GM23248 (cell line): Measurements from ENCODE around the gene DNPEP. TPM values are rescaled to one million over a fixed set of nuclear protein-coding genes. Genes with fewer than 3 reads are reported as not detected.
A peak's percentile ranks its signal among the peaks of the same experiment; 100 is the strongest.

Experiments used
- DNase-seq: peaks from one replicate; pipeline ENCODE4 v3.0.0-alpha.2; 2015
- H2AFZ ChIP-seq: fragments of 200-600 bp; sonication (generic); 2 replicates; pipeline ENCODE4 v1.6.1; 2016; ENCODE audit warnings: antibody characterized with exemption
- H3F3A ChIP-seq: fragments of 200-600 bp; sonication (generic); 2 replicates; pipeline ENCODE4 v1.6.1; 2016; ENCODE audit warnings: mild to moderate bottlenecking, antibody characterized with exemption, mixed run types; ENCODE audit not compliant: insufficient read depth
- H3K27ac ChIP-seq: fragments of 200-600 bp; sonication (generic); 2 replicates; pipeline ENCODE4 v1.5.1; 2016; ENCODE audit warnings: mild to moderate bottlenecking
- H3K27me3 ChIP-seq: fragments of 200-600 bp; sonication (generic); replicated peaks from 2 replicates; pipeline ENCODE4 v1.6.1; 2016; ENCODE audit warnings: mild to moderate bottlenecking; ENCODE audit not compliant: insufficient read depth
- H3K36me3 ChIP-seq: fragments of 200-600 bp; sonication (generic); 2 replicates; pipeline ENCODE4 v1.6.1; 2016; ENCODE audit warnings: low read depth, mild to moderate bottlenecking
- H3K4me1 ChIP-seq: fragments of 200-600 bp; sonication (generic); 2 replicates; pipeline ENCODE4 v1.6.1; 2016; ENCODE audit warnings: mild to moderate bottlenecking; ENCODE audit not compliant: insufficient read depth
- H3K4me2 ChIP-seq: fragments of 200-600 bp; sonication (generic); one replicate; pipeline ENCODE4 v1.6.1; 2016; ENCODE audit warnings: mild to moderate bottlenecking; ENCODE audit not compliant: unreplicated experiment
- H3K4me3 ChIP-seq: fragments of 200-600 bp; sonication (generic); 2 replicates; pipeline ENCODE4 v1.5.1; 2016; ENCODE audit warnings: mild to moderate bottlenecking
- H3K79me2 ChIP-seq: fragments of 200-600 bp; sonication (generic); 2 replicates; pipeline ENCODE4 v1.6.1; 2016; ENCODE audit warnings: mild to moderate bottlenecking; ENCODE audit not compliant: insufficient read depth
- H3K9ac ChIP-seq: fragments of 200-600 bp; sonication (generic); 2 replicates; pipeline ENCODE4 v1.6.1; 2016; ENCODE audit warnings: mild to moderate bottlenecking
- H3K9me2 ChIP-seq: fragments of 200-600 bp; sonication (generic); 2 replicates; pipeline ENCODE4 v1.6.1; 2016; ENCODE audit warnings: mixed run types, mild to moderate bottlenecking, moderate library complexity; ENCODE audit not compliant: insufficient read depth
- H3K9me3 ChIP-seq: fragments of 200-600 bp; sonication (generic); one replicate; pipeline ENCODE4 v1.6.1; 2017; ENCODE audit warnings: low read depth
- H4K20me1 ChIP-seq: fragments of 200-600 bp; sonication (generic); 2 replicates; pipeline ENCODE4 v1.6.0; 2016; ENCODE audit not compliant: insufficient read depth
- EZH2 ChIP-seq: fragments of 200-600 bp; sonication (generic); IDR thresholded peaks from 2 replicates; pipeline ENCODE4 v1.6.1; 2018; ENCODE audit warnings: antibody characterized with exemption, mild to moderate bottlenecking; ENCODE audit not compliant: insufficient read depth, poor library complexity, severe bottlenecking
- EZH2phosphoT487 ChIP-seq: fragments of 200-600 bp; sonication (generic); IDR thresholded peaks from 2 replicates; pipeline ENCODE4 v1.6.1; 2018; ENCODE audit warnings: antibody characterized with exemption, moderate library complexity, mild to moderate bottlenecking, low read depth; ENCODE audit not compliant: insufficient read depth
- WGBS, 2 experiments: methylation state at CpG; one replicate each; pipeline ENCODE4 v1.1.6; 2015 to 2017; ENCODE audit warnings: low lambda C conversion rate in 2 of 2, low coverage in 1 of 2; ENCODE audit errors: missing lambda C conversion rate in 2 of 2; 5-methylcytosine and 5-hydroxymethylcytosine counted together
- in situ Hi-C: fragments of 300-500 bp; cut with MboI; formaldehyde crosslinking; loops from 2 replicates; pipeline ENCODE4 v1.15.0; 2020
- polyA plus RNA-seq: library from polyadenylated mRNA; unstranded; fragments of >200 nt; fragmentation: Nextera tagmentation; extraction: Ambion mirVana; gene quantifications from 2 replicates; pipeline ENCODE4 v1.2.1, GENCODE V29; 2016
- total RNA-seq: library from RNA; depleted of rRNA; stranded (reverse); fragments of >200 nt; shearing (Covaris generic); gene quantifications from 2 replicates; pipeline ENCODE4 v1.2.3, GENCODE V29; 2014

Gene DNPEP
- total and polyA plus RNA-seq, 2 experiments from 2014 or later: 57.5 to 79.8 TPM

DNA sequence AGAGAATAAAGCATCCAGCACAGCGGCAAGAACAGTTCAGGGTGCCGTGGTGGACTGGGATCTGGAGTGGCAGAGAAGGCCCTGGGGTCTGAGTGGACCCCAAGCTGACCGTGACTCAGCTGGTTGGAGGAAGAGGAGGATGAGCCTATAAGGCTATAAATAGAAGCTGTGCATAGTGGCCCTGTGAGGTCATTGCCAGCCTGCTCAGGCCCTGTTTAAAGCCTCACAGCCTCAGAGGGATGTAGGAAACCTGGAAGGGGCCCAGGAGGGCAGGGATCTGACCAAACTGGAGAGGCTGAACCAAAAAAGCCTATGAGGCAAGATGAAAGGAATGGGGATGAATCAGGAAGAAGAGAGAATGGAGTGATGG is 19.1 kb upstream of the DNPEP start:
- H3K4me2 ChIP-seq: peak overlapping the region; percentile 57
- peak overlapping the region; percentile 48 for H3K9ac ChIP-seq
- no peaks in the 10 kb centered on the region for H3K36me3 ChIP-seq
- WGBS, 2 experiments: 51 to 54% methylated on average over 3 of the region's 3 CpGs
- no peaks in the 10 kb centered on the region for H3K9me3 ChIP-seq
- H2AFZ ChIP-seq: peak overlapping the region; percentile 39
- H3K4me3 ChIP-seq: no peak overlapping the region
- no peaks in the 10 kb centered on the region for H3K79me2 ChIP-seq
- H3F3A ChIP-seq: peaks cover 18% of the 10 kb centered on the region
- peak overlapping the region; percentile 86 for H3K27ac ChIP-seq
- H3K27me3 ChIP-seq: no peaks in the 10 kb centered on the region
- no peaks in the 10 kb centered on the region for H3K9me2 ChIP-seq
- TF ChIP-seq EZH2: no peak
- TF ChIP-seq EZH2phosphoT487: no peak
- in situ Hi-C loops: no loop called here
- H3K4me1 ChIP-seq: peaks cover 22% of the 10 kb centered on the region
- peak; percentile 99 for DNase-seq
- H4K20me1 ChIP-seq: no peaks in the 10 kb centered on the region

GRCh38 chr2:219405958-219406860 is 18.5 kb upstream of the DNPEP start:
- peak overlapping the region; percentile 23 for H3K4me2 ChIP-seq
- peak overlapping the region; percentile 86 for H3K27ac ChIP-seq
- H3K79me2 ChIP-seq: no peaks in the 10 kb centered on the region
- H4K20me1 ChIP-seq: no peaks in the 10 kb centered on the region
- peak overlapping the region; percentile 48 for H3K9ac ChIP-seq
- no peaks in the 10 kb centered on the region for H3K9me2 ChIP-seq
- H3K4me1 ChIP-seq: peaks cover 22% of the 10 kb centered on the region
- WGBS, 2 experiments: 68 to 76% methylated on average over 7 of the region's 7 CpGs
- peaks cover 18% of the 10 kb centered on the region for H3F3A ChIP-seq
- peak overlapping the region; percentile 39 for H2AFZ ChIP-seq
- TF ChIP-seq EZH2: no peak
- no peak for TF ChIP-seq EZH2phosphoT487
- in situ Hi-C loops: no loop called here
- H3K36me3 ChIP-seq: no peaks in the 10 kb centered on the region
- DNase-seq: no peak
- H3K4me3 ChIP-seq: no peak overlapping the region
- no peaks in the 10 kb centered on the region for H3K9me3 ChIP-seq
- H3K27me3 ChIP-seq: no peaks in the 10 kb centered on the region

GRCh38 chr2:219405451-219405850 is 17.7 kb upstream of the DNPEP start:
- in situ Hi-C loops: no loop called here
- WGBS, 2 experiments: 81 to 83% methylated on average over 8 of the region's 9 CpGs
- H3K9me3 ChIP-seq: no peaks in the 10 kb centered on the region
- no peaks in the 10 kb centered on the region for H3K27me3 ChIP-seq
- peaks cover 22% of the 10 kb centered on the region for H3K4me1 ChIP-seq
- peak; percentile 41 for DNase-seq
- H3K79me2 ChIP-seq: no peaks in the 10 kb centered on the region
- no peak for TF ChIP-seq EZH2
- no peak for TF ChIP-seq EZH2phosphoT487
- H4K20me1 ChIP-seq: no peaks in the 10 kb centered on the region
- H3F3A ChIP-seq: peaks cover 18% of the 10 kb centered on the region
- no peak overlapping the region for H3K4me2 ChIP-seq
- H3K9me2 ChIP-seq: no peaks in the 10 kb centered on the region
- no peak overlapping the region for H3K4me3 ChIP-seq
- H3K27ac ChIP-seq: no peak overlapping the region
- no peak overlapping the region for H3K9ac ChIP-seq
- H3K36me3 ChIP-seq: no peaks in the 10 kb centered on the region
- no peak overlapping the region for H2AFZ ChIP-seq

DNA sequence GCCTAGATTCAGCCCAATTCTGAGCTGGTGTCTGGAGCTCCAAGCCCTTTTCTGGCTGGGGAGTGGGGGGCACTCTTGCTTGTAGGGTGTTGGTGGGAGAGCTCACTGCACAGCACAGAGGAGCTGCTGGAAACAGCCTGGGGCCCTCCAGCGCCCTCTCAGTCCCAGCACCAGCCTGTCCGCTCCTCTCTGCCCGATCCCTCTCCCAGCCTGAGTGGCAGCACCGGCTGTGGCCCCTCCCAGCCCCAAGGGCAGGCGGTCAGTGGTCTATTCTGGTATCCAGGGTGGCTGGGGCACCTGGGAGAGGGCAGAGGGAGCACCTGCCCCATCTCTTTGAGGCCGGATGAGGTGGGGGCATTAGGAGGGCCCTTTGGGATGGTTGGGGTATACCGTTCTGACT is 17.2 kb upstream of the DNPEP start:
- Histone ChIP-seq H2AFZ (no peak overlapping the region), H3K9ac (no peak overlapping the region), H3K27ac (no peak overlapping the region), H4K20me1 (no peaks in the 10 kb centered on the region), H3K36me3 (no peaks in the 10 kb centered on the region), H3F3A (peaks cover 18% of the 10 kb centered on the region), H3K4me2 (no peak overlapping the region), H3K9me2 (no peaks in the 10 kb centered on the region), H3K4me1 (peaks cover 22% of the 10 kb centered on the region), H3K4me3 (no peak overlapping the region), H3K79me2 (no peaks in the 10 kb centered on the region), H3K9me3 (no peaks in the 10 kb centered on the region), H3K27me3 (no peaks in the 10 kb centered on the region)
- DNase-seq: no peak
- WGBS, 2 experiments: 89 to 95% methylated on average over 7 of the region's 7 CpGs
- TF ChIP-seq EZH2 (no peak), EZH2phosphoT487 (no peak)
- in situ Hi-C loops: loop anchor here (5.0 kb wide), 1 partner anchor 127 kb away; no protein-coding TSS in a partner anchor
